ENCODE data around the gene SLC44A4.
"Not testable (repeated sequence)": the region's sequence is repeated elsewhere in the genome, so short reads cannot be mapped to it uniquely, and the experiment has no call there.

The SLC44A4 gene

GRCh38 chr6:31878222-31878621, 575 bp downstream of the SLC44A4 start:
- DNase-seq, result no peak

- no peak for DNase-seq
Measured at GRCh38 chr6:31877651-31878161, 1.1 kb downstream of the SLC44A4 start.

- DNase-seq, result no peak
Measured at GRCh38 chr6:31877125-31877650, 1.6 kb downstream of the SLC44A4 start.

GRCh38 chr6:31876357-31876756, 2.4 kb downstream of the SLC44A4 start:
- DNase-seq, result no peak

- DNase-seq, result no peak
Measured at GRCh38 chr6:31875877-31876276, 2.9 kb downstream of the SLC44A4 start.

GRCh38 chr6:31874836-31875572, 3.8 kb downstream of the SLC44A4 start:
- DNase-seq, result no peak

GRCh38 chr6:31874084-31874670, 4.6 kb downstream of the SLC44A4 start:
- DNase-seq, result no peak

GRCh38 chr6:31871046-31871659, 7.6 kb downstream of the SLC44A4 start:
- DNase-seq, result no peak

GRCh38 chr6:31870385-31870921, 8.3 kb downstream of the SLC44A4 start:
- DNase-seq, result no peak

GRCh38 chr6:31869343-31869742, 9.5 kb downstream of the SLC44A4 start:
- DNase-seq, result no peak

GRCh38 chr6:31868658-31868971, 10.2 kb downstream of the SLC44A4 start:
- not testable (repeated sequence) for DNase-seq

- no peak for DNase-seq
Measured at GRCh38 chr6:31865205-31866118, 13.3 kb downstream of the SLC44A4 start.

- no peak for DNase-seq
Measured at GRCh38 chr6:31864818-31865204, 14.0 kb downstream of the SLC44A4 start.

GRCh38 chr6:31864123-31864562, 14.7 kb downstream of the SLC44A4 start:
- not testable (repeated sequence) for DNase-seq

- DNase-seq, result peak; percentile 98
Measured at GRCh38 chr6:31862344-31863235, 16.2 kb downstream of the SLC44A4 start, which contains the start of gene NEU1. Gene NEU1 (minus strand): TSS chr6:31862821. CDS start chr6:31862776, 45 bp downstream.

- no peak for DNase-seq
Measured at GRCh38 chr6:31861919-31862343, 16.9 kb downstream of the SLC44A4 start.

GRCh38 chr6:31861150-31861549, 17.6 kb downstream of the SLC44A4 start:
- no peak for DNase-seq

- no peak for DNase-seq
Measured at GRCh38 chr6:31860349-31860748, 18.4 kb downstream of the SLC44A4 start.

- DNase-seq, result no peak
Measured at GRCh38 chr6:31859923-31860322, 18.9 kb downstream of the SLC44A4 start.

GRCh38 chr6:31858707-31859106, 20.1 kb downstream of the SLC44A4 start:
- DNase-seq, result no peak

- DNase-seq, result not testable (repeated sequence)
Measured at GRCh38 chr6:31857774-31858173, 21.0 kb downstream of the SLC44A4 start.
